NB4 (cell line): Measurements from ENCODE around the gene ABHD14A.

Experiments used
- CTCF ChIP-seq: IDR thresholded peaks from one replicate; pipeline ENCODE4 v1.5.1; 2012; ENCODE audit warnings: low read depth, low read length
- MAX ChIP-seq: IDR thresholded peaks from 2 replicates; pipeline ENCODE4 v1.6.1; 2011; ENCODE audit warnings: low read depth, low read length
- MYC ChIP-seq: IDR thresholded peaks from 2 replicates; pipeline ENCODE4 v1.6.1; 2011; ENCODE audit warnings: low read depth, low read length
- POLR2A ChIP-seq: IDR thresholded peaks from 2 replicates; pipeline ENCODE4 v1.6.1; 2011; ENCODE audit warnings: mild to moderate bottlenecking; ENCODE audit not compliant: insufficient read length; ENCODE audit errors: extremely low read depth

DNA sequence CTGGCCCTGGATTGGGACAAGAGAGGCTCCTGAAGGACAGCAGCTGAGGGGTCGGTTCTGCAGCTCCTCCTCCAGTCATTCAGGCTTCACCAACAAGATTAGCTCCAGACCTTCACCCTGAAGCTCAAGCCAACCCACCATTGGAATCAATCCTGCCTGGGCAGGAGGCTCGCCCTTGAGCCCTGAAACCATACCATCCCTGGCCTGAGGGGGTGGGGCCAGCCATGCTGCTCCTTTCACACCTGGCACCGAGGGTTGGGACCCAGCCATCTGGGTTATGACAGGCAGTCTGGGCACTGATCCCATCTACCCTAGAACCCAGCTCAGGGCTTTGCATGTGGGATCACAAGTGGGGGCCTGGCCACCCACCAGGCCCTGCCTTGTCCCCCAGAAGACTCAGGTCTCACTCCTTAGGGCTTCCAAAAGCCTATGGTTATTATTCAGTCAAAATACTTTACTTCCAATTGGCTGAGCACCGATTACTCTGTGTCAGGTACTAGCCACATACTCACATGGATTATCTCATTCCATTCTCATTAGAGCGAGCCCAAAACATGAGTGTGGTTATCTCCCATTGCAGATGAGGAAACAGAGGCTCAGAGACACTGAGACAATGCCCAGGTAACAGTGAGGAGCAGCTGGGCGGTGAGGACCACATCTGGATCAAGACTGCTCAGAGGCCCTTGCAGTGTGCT lies 4.1 kb upstream of the ABHD14A start:
- TF ChIP-seq CTCF = no peak
- no peak for TF ChIP-seq POLR2A
- TF ChIP-seq MAX = no peak
- no peak for TF ChIP-seq MYC
